ENCODE measurements around the gene CSNK1D.
A peak's percentile ranks its signal among the peaks of the same experiment; 100 is the strongest.

Gene CSNK1D

GRCh38 chr17:82301300-82301915, 27.9 kb upstream of the CSNK1D start:
- no peak for TF ChIP-seq CTCF (conservative IDR thresholded peaks at IDR 0.05)
- H3K27ac ChIP-seq, result no peak overlapping the region; the same call in 1 of the 2 replicates

DNA sequence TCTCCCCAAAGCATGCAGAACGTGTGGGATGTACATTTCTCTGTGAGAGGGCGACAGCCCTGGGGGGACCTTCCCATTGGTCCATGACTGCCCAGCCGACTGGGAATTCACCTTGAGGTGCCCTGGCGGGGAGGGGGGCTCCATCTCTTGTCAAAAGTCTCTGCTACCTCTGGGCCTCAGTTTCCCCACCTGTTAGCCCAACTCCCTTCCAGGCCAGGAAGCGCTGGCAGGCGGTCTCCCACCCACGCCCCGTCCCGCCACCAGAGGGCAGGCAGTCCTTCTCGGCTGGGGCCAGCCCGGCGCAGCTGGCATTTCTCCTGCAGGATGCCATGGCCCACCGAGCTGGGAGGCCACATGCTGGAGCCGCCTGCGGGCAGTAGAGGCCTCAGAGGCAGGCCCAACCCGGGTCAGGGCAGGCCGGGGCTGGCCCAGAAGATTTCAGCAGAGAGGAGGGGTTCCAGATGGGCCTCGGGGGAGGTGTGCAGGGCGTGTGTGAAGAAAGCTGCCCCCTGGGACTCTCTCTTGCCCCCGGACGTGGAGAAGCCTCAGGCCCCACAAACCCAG, 27.3 kb upstream of the CSNK1D start:
- peak; percentile 86 for TF ChIP-seq CTCF (conservative IDR thresholded peaks at IDR 0.05)
- H3K27ac ChIP-seq, result no peak overlapping the region; the same call in 1 of the 2 replicates

DNA sequence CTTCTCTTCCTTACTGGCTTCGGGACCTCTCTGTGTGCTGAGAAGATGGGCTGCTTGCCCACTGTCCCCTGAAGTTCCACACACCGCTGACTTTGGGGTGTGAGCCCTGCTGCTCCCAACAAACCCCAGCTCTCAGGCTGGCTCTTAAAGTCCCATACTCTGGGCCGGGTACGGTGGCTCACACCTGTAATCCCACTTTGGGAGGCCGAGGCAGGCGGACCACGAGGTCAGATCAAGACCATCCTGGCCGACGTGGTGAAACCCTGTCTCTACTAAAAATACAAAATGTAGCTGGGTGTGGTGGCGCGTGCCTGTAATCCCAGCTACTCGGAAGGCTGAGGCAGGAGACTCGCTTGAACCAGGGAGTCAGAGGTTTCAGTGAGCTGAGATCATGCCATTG, 26.7 kb upstream of the CSNK1D start:
- TF ChIP-seq CTCF (conservative IDR thresholded peaks at IDR 0.05), result no peak
- no peak overlapping the region for H3K27ac ChIP-seq

- peak overlapping the region; percentile 99 for H3K27ac ChIP-seq
- no peak for TF ChIP-seq CTCF (conservative IDR thresholded peaks at IDR 0.05)
Observed at GRCh38 chr17:82299452-82299851, 26.0 kb upstream of the CSNK1D start.

DNA sequence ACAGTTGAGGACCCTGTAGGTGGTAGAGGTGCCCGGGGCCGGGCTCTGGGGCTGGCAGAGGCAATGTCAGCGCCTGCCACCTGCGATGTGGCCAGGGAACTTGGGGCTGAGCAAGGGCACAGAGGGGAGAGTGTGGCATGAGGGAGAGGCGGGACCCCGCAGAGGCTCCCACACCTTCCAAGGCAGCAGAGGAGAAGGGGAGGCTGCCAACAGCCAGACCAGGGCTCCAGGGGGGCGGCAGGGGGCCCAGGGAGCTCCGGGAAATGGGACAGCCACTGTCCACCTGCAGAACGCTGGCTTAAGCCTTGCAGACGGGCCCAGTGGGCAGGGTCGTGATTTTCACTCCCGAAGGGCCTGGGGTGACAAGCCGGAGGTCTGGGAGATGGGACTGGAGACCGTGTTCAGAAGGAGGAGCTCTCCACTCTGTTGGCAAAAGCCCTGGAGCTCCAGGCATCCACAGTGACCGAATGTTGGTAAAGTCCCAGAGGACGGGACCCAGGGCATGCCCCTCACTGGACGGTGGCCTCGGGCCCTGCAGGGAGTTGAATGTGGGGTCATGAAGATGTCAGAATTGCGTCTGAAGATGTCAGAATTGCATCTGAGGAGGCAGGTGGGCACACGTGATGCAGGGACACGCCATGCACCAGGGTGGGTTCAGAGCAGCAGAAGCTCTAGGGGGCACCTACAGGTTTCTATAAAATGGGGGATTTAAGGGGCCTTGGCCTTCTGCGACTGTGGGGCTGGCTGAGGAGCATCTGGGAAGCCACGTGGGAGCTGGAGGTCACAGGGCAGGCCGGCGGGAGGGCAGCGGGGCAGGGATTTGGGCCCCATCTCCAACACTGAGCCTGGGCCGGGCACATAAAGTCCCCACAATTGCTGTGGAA, 25.3 kb upstream of the CSNK1D start:
- no peak for TF ChIP-seq CTCF (conservative IDR thresholded peaks at IDR 0.05)
- peak overlapping the region; percentile 99 for H3K27ac ChIP-seq

- TF ChIP-seq CTCF (conservative IDR thresholded peaks at IDR 0.05), result no peak; the same call in 1 of the 2 replicates
- peak overlapping the region; percentile 99 for H3K27ac ChIP-seq
Observed at GRCh38 chr17:82297714-82298537, 24.4 kb upstream of the CSNK1D start.

Measured in VCaP (cell line).